ENCODE measurements around the gene PDCD6IP.

The PDCD6IP gene

GRCh38 chr3:33889394-33890039 lies 91.1 kb downstream of the PDCD6IP start:
- H3K9me3 Mint-ChIP-seq = no peaks in the 10 kb centered on the region
- ATAC-seq (replicated peaks; ENCODE audit: extremely low read depth, poor library complexity, severe bottlenecking) = no peak
- no peaks in the 10 kb centered on the region for H3K27me3 Mint-ChIP-seq

GRCh38 chr3:33892655-33893054 lies 94.2 kb downstream of the PDCD6IP start:
- DNase-seq (ENCODE audit: low spot score in 2 of 2) (no peak), ATAC-seq (replicated peaks; ENCODE audit: extremely low read depth, poor library complexity, severe bottlenecking) (no peak)
- Mint-ChIP-seq H3K27me3 (no peaks in the 10 kb centered on the region), H3K4me1 (no peaks in the 10 kb centered on the region), H3K27ac (ENCODE audit: low read depth) (no peak overlapping the region), H3K36me3 (ENCODE audit: insufficient read depth) (no peaks in the 10 kb centered on the region), H3K4me3 (no peak overlapping the region), H3K9me3 (no peaks in the 10 kb centered on the region)

More at GRCh38 chr3:33889394-33890039, 91.1 kb downstream of the PDCD6IP start:
- Mint-ChIP-seq H3K4me3 (no peak overlapping the region), H3K36me3 (ENCODE audit: insufficient read depth) (no peaks in the 10 kb centered on the region), H3K27ac (ENCODE audit: low read depth) (no peak overlapping the region), H3K4me1 (no peaks in the 10 kb centered on the region)
- no peak for DNase-seq (ENCODE audit: low spot score in 2 of 2)

GRCh38 chr3:33895658-33896057 lies 97.2 kb downstream of the PDCD6IP start:
- H3K27ac Mint-ChIP-seq (ENCODE audit: low read depth) = no peak overlapping the region
- no peak for ATAC-seq (replicated peaks; ENCODE audit: extremely low read depth, poor library complexity, severe bottlenecking)
- H3K36me3 Mint-ChIP-seq (ENCODE audit: insufficient read depth) = peaks cover 2% of the 10 kb centered on the region
- no peak for DNase-seq (ENCODE audit: low spot score in 2 of 2)
- no peaks in the 10 kb centered on the region for H3K27me3 Mint-ChIP-seq
- H3K4me3 Mint-ChIP-seq = no peak overlapping the region
- no peaks in the 10 kb centered on the region for H3K4me1 Mint-ChIP-seq
- no peaks in the 10 kb centered on the region for H3K9me3 Mint-ChIP-seq

- Mint-ChIP-seq H3K4me1 (no peaks in the 10 kb centered on the region), H3K4me3 (no peak overlapping the region), H3K36me3 (ENCODE audit: insufficient read depth) (peaks cover 2% of the 10 kb centered on the region), H3K9me3 (no peaks in the 10 kb centered on the region), H3K27ac (ENCODE audit: low read depth) (no peak overlapping the region), H3K27me3 (no peaks in the 10 kb centered on the region)
- DNase-seq (ENCODE audit: low spot score in 2 of 2) (no peak), ATAC-seq (replicated peaks; ENCODE audit: extremely low read depth, poor library complexity, severe bottlenecking) (no peak)
These were observed 98.9 kb downstream of the PDCD6IP start for GRCh38 chr3:33897306-33897705.

GRCh38 chr3:33898901-33899300 lies 100.5 kb downstream of the PDCD6IP start:
- no peaks in the 10 kb centered on the region for H3K27me3 Mint-ChIP-seq
- DNase-seq (ENCODE audit: low spot score in 2 of 2) = no peak
- H3K27ac Mint-ChIP-seq (ENCODE audit: low read depth) = no peak overlapping the region
- ATAC-seq (replicated peaks; ENCODE audit: extremely low read depth, poor library complexity, severe bottlenecking) = no peak
- no peak overlapping the region for H3K4me3 Mint-ChIP-seq
- H3K4me1 Mint-ChIP-seq = no peaks in the 10 kb centered on the region
- no peaks in the 10 kb centered on the region for H3K9me3 Mint-ChIP-seq
- H3K36me3 Mint-ChIP-seq (ENCODE audit: insufficient read depth) = peaks cover 2% of the 10 kb centered on the region

GRCh38 chr3:33900440-33900808 lies 102.0 kb downstream of the PDCD6IP start:
- DNase-seq (ENCODE audit: low spot score in 2 of 2) (no peak), ATAC-seq (replicated peaks; ENCODE audit: extremely low read depth, poor library complexity, severe bottlenecking) (no peak)
- H3K4me1 Mint-ChIP-seq = no peaks in the 10 kb centered on the region
- no peak overlapping the region for H3K27ac Mint-ChIP-seq (ENCODE audit: low read depth)
- no peak overlapping the region for H3K4me3 Mint-ChIP-seq
- no peaks in the 10 kb centered on the region for H3K9me3 Mint-ChIP-seq
- H3K36me3 Mint-ChIP-seq (ENCODE audit: insufficient read depth) = peaks cover 2% of the 10 kb centered on the region
- no peaks in the 10 kb centered on the region for H3K27me3 Mint-ChIP-seq

GRCh38 chr3:33900809-33901505 lies 102.5 kb downstream of the PDCD6IP start:
- no peak overlapping the region for H3K4me3 Mint-ChIP-seq
- DNase-seq (ENCODE audit: low spot score in 2 of 2) = no peak
- H3K27ac Mint-ChIP-seq (ENCODE audit: low read depth) = no peak overlapping the region

GRCh38 chr3:33901862-33902563 lies 103.6 kb downstream of the PDCD6IP start:
- DNase-seq (ENCODE audit: low spot score in 2 of 2) (no peak), ATAC-seq (replicated peaks; ENCODE audit: extremely low read depth, poor library complexity, severe bottlenecking) (no peak)
- Mint-ChIP-seq H3K36me3 (ENCODE audit: insufficient read depth) (peaks cover 2% of the 10 kb centered on the region), H3K4me3 (no peak overlapping the region), H3K9me3 (no peaks in the 10 kb centered on the region), H3K4me1 (no peaks in the 10 kb centered on the region), H3K27ac (ENCODE audit: low read depth) (no peak overlapping the region), H3K27me3 (no peaks in the 10 kb centered on the region)

More at GRCh38 chr3:33900809-33901505, 102.5 kb downstream of the PDCD6IP start:
- H3K9me3 Mint-ChIP-seq = no peaks in the 10 kb centered on the region
- ATAC-seq (replicated peaks; ENCODE audit: extremely low read depth, poor library complexity, severe bottlenecking) = no peak
- peaks cover 2% of the 10 kb centered on the region for H3K36me3 Mint-ChIP-seq (ENCODE audit: insufficient read depth)
- no peaks in the 10 kb centered on the region for H3K27me3 Mint-ChIP-seq
- H3K4me1 Mint-ChIP-seq = no peaks in the 10 kb centered on the region

- H3K36me3 Mint-ChIP-seq (ENCODE audit: insufficient read depth) = peaks cover 2% of the 10 kb centered on the region
- no peaks in the 10 kb centered on the region for H3K9me3 Mint-ChIP-seq
- ATAC-seq (replicated peaks; ENCODE audit: extremely low read depth, poor library complexity, severe bottlenecking) = no peak
These were observed 106.3 kb downstream of the PDCD6IP start for GRCh38 chr3:33904730-33905129.

GRCh38 chr3:33908250-33908851 lies 109.9 kb downstream of the PDCD6IP start:
- no peaks in the 10 kb centered on the region for H3K9me3 Mint-ChIP-seq
- DNase-seq (ENCODE audit: low spot score in 2 of 2) = no peak
- ATAC-seq (replicated peaks; ENCODE audit: extremely low read depth, poor library complexity, severe bottlenecking) = no peak
- H3K27me3 Mint-ChIP-seq = no peaks in the 10 kb centered on the region
- no peaks in the 10 kb centered on the region for H3K36me3 Mint-ChIP-seq (ENCODE audit: insufficient read depth)
- no peak overlapping the region for H3K27ac Mint-ChIP-seq (ENCODE audit: low read depth)
- no peak overlapping the region for H3K4me3 Mint-ChIP-seq
- no peaks in the 10 kb centered on the region for H3K4me1 Mint-ChIP-seq

More at GRCh38 chr3:33904730-33905129, 106.3 kb downstream of the PDCD6IP start:
- H3K27me3 Mint-ChIP-seq = no peaks in the 10 kb centered on the region
- DNase-seq (ENCODE audit: low spot score in 2 of 2) = no peak
- H3K4me3 Mint-ChIP-seq = no peak overlapping the region
- no peak overlapping the region for H3K27ac Mint-ChIP-seq (ENCODE audit: low read depth)
- no peaks in the 10 kb centered on the region for H3K4me1 Mint-ChIP-seq

GRCh38 chr3:33909547-33909946 lies 111.1 kb downstream of the PDCD6IP start:
- Mint-ChIP-seq H3K27ac (ENCODE audit: low read depth) (no peak overlapping the region), H3K9me3 (no peaks in the 10 kb centered on the region), H3K4me1 (no peaks in the 10 kb centered on the region), H3K36me3 (ENCODE audit: insufficient read depth) (no peaks in the 10 kb centered on the region), H3K27me3 (no peaks in the 10 kb centered on the region), H3K4me3 (no peak overlapping the region)
- ATAC-seq (replicated peaks; ENCODE audit: extremely low read depth, poor library complexity, severe bottlenecking) = no peak
- DNase-seq (ENCODE audit: low spot score in 2 of 2) = no peak

GRCh38 chr3:33910031-33910430 lies 111.6 kb downstream of the PDCD6IP start:
- H3K27me3 Mint-ChIP-seq = no peaks in the 10 kb centered on the region
- DNase-seq (ENCODE audit: low spot score in 2 of 2) (no peak), ATAC-seq (replicated peaks; ENCODE audit: extremely low read depth, poor library complexity, severe bottlenecking) (no peak)
- H3K9me3 Mint-ChIP-seq = no peaks in the 10 kb centered on the region
- H3K27ac Mint-ChIP-seq (ENCODE audit: low read depth) = no peak overlapping the region
- H3K4me3 Mint-ChIP-seq = no peak overlapping the region
- H3K36me3 Mint-ChIP-seq (ENCODE audit: insufficient read depth) = no peaks in the 10 kb centered on the region
- no peaks in the 10 kb centered on the region for H3K4me1 Mint-ChIP-seq

Data from central memory CD8-positive, alpha-beta T cell (primary cell).